A549 (cell line): ENCODE results near the gene APOL5. TPM values are rescaled to one million over a fixed set of nuclear protein-coding genes. Genes with fewer than 3 reads are reported as not detected.
"Not testable (repeated sequence)": the region's sequence is repeated elsewhere in the genome, so short reads cannot be mapped to it uniquely, and the experiment has no call there.

Experiments
- ATAC-seq, 2 experiments: fragments of 200-7000 bp in 1 of 2; fragments of >200 bp in 1 of 2; cut with Nextera tagmentation in 1 of 2; cut with Tn5 transposase in 1 of 2; 3 replicates each; pipeline versions ENCODE4 v1.8.0 to v1.9.1; 2018 to 2020; ENCODE audit warnings: mild to moderate bottlenecking in 1 of 2, moderate library complexity in 1 of 2
- CTCF ChIA-PET: fragments of 300-600 bp; sonication (Branson Sonifier 250); formaldehyde crosslinking; extraction: SDS; loops from one replicate; lab custom pipeline; 2021; ENCODE audit warnings: antibody characterized with exemption, inconsistent platforms; lab: Yijun Ruan, JAX
- POLR2A ChIA-PET: fragments of 350-600 bp; formaldehyde crosslinking; extraction: SDS; loops from one replicate; lab custom pipeline; 2021; ENCODE audit warnings: antibody characterized with exemption, inconsistent platforms; lab: Yijun Ruan, JAX
- DNase-seq, 2 experiments: peaks; one replicate each; pipeline versions ENCODE4 v3.0.0 to v3.0.0-alpha.2; 2011 to 2016; ENCODE audit warnings: low read depth in 1 of 2, low spot score in 1 of 2
- FAIRE-seq: peaks from 2 replicates; lab custom pipeline; 2011; peaks lifted over from hg19 to GRCh38; lab: Jason Lieb, UNC
- H3K27ac ChIP-seq, 2 experiments: fragments of >200 bp; sonication (Bioruptor Twin); formaldehyde crosslinking; 3 replicates each; pipeline ENCODE4 v1.5.1; 2016 to 2017
- H3K4me1 ChIP-seq: fragments of >200 bp; sonication (Bioruptor Twin); formaldehyde crosslinking; 3 replicates; pipeline ENCODE4 v1.6.1; 2016
- H3K4me2 ChIP-seq: fragments of >200 bp; sonication (Bioruptor Twin); formaldehyde crosslinking; 3 replicates; pipeline ENCODE4 v1.6.1; 2016
- H3K4me3 ChIP-seq: fragments of >200 bp; sonication (Bioruptor Twin); formaldehyde crosslinking; 3 replicates; pipeline ENCODE4 v1.5.1; 2016
- H3K9me3 ChIP-seq: fragments of >200 bp; sonication (Bioruptor Twin); formaldehyde crosslinking; 3 replicates; pipeline ENCODE4 v1.6.1; 2016
- ATOH8 ChIP-seq: fragments of 250-450 bp; sonication (Bioruptor Pico); IDR thresholded peaks from 2 replicates; pipeline ENCODE4 v1.5.0; 2020; ENCODE audit warnings: low read depth, mild to moderate bottlenecking, moderate library complexity
- CBX2 ChIP-seq: fragments of 200-600 bp; sonication (generic); IDR thresholded peaks from 2 replicates; pipeline ENCODE4 v1.6.1; 2016; ENCODE audit warnings: low read depth, mild to moderate bottlenecking, borderline replicate concordance
- CBX8 ChIP-seq: fragments of 200-600 bp; sonication (generic); IDR thresholded peaks from 2 replicates; pipeline ENCODE4 v1.6.1; 2016
- CEBPB ChIP-seq, 2 experiments: fragments of >200 bp in 1 of 2; sonication (Bioruptor Twin) in 1 of 2; formaldehyde crosslinking in 1 of 2; IDR thresholded peaks; 2 replicates each; pipeline ENCODE4 v1.6.1; 2012 to 2016
- EHF ChIP-seq: fragments of 250-450 bp; sonication (Bioruptor Pico); IDR thresholded peaks from 2 replicates; pipeline ENCODE4 v1.5.0; 2020; ENCODE audit warnings: mild to moderate bottlenecking
- ELK1 ChIP-seq: fragments of 150-350 bp; IDR thresholded peaks from 2 replicates; pipeline ENCODE4 v1.6.1; 2014; ENCODE audit warnings: low read depth, mild to moderate bottlenecking, low read length
- FOSL2 ChIP-seq, 2 experiments: fragments of 450-650 bp in 1 of 2; fragments of >200 bp in 1 of 2; sonication (Bioruptor Twin) in 1 of 2; formaldehyde crosslinking; IDR thresholded peaks; 2 replicates each; pipeline versions ENCODE4 v1.5.0 to v1.6.1; 2016 to 2020; ENCODE audit warnings: mild to moderate bottlenecking in 1 of 2, moderate library complexity in 1 of 2
- FOXS1 ChIP-seq: fragments of 250-450 bp; sonication (Bioruptor Pico); IDR thresholded peaks from 2 replicates; pipeline ENCODE4 v1.5.0; 2020; ENCODE audit warnings: mild to moderate bottlenecking, moderate library complexity
- HDAC2 ChIP-seq: fragments of 200-600 bp; sonication (generic); IDR thresholded peaks from 2 replicates; pipeline ENCODE4 v1.6.1; 2016
- HEYL ChIP-seq: fragments of 250-450 bp; sonication (Bioruptor Pico); IDR thresholded peaks from 2 replicates; pipeline ENCODE4 v1.8.0; 2021; ENCODE audit warnings: mild to moderate bottlenecking, moderate library complexity
- HMGXB4 ChIP-seq: fragments of 250-450 bp; sonication (Bioruptor Pico); IDR thresholded peaks from 2 replicates; pipeline ENCODE4 v1.5.0; 2021; ENCODE audit warnings: mild to moderate bottlenecking, moderate library complexity, borderline replicate concordance
- HOXB5 ChIP-seq: fragments of 250-450 bp; sonication (Bioruptor Pico); IDR thresholded peaks from 2 replicates; pipeline ENCODE4 v1.5.0; 2020; ENCODE audit warnings: mild to moderate bottlenecking, moderate library complexity
- JUN ChIP-seq, 2 experiments: fragments of >200 bp; sonication (Bioruptor Twin); formaldehyde crosslinking; IDR thresholded peaks; 2 replicates in 1 of 2; 3 replicates in 1 of 2; pipeline ENCODE4 v1.6.1; 2016 to 2017
- KDM5A ChIP-seq: fragments of 200-600 bp; sonication (generic); IDR thresholded peaks from 2 replicates; pipeline ENCODE4 v1.6.1; 2016; ENCODE audit warnings: antibody characterized with exemption, mild to moderate bottlenecking
- MAFK ChIP-seq: fragments of 450-650 bp; IDR thresholded peaks from 2 replicates; pipeline ENCODE4 v1.6.1; 2014; ENCODE audit not compliant: partially characterized antibody
- MAX ChIP-seq: IDR thresholded peaks from 2 replicates; pipeline ENCODE4 v1.6.1; 2012
- NFE2L2 ChIP-seq: fragments of 150-350 bp; conservative IDR thresholded peaks from 2 replicates; pipeline ENCODE4 v1.6.1; 2014; ENCODE audit warnings: low read length
- NPAS2 ChIP-seq: fragments of 250-450 bp; sonication (Bioruptor Pico); IDR thresholded peaks from 2 replicates; pipeline ENCODE4 v1.8.0; 2022; ENCODE audit warnings: mild to moderate bottlenecking, moderate library complexity, borderline replicate concordance
- NR3C1 ChIP-seq: fragments of >200 bp; sonication (Bioruptor Twin); formaldehyde crosslinking; IDR thresholded peaks from 3 replicates; pipeline ENCODE4 v1.6.1; 2017
- PHF8 ChIP-seq: fragments of 200-600 bp; sonication (generic); IDR thresholded peaks from 2 replicates; pipeline ENCODE4 v1.6.1; 2016; ENCODE audit warnings: low read depth, mild to moderate bottlenecking, antibody characterized with exemption, moderate library complexity, borderline replicate concordance
- POLR2A ChIP-seq: IDR thresholded peaks from 2 replicates; pipeline ENCODE4 v1.6.1; 2012; ENCODE audit warnings: mild to moderate bottlenecking, low read length
- POLR2AphosphoS2 ChIP-seq: conservative IDR thresholded peaks from 2 replicates; pipeline ENCODE4 v1.6.1; 2012; ENCODE audit warnings: low read length, improper control_type of control experiment, inconsistent platforms
- RAD21 ChIP-seq, 2 experiments: fragments of >200 bp in 1 of 2; sonication (Bioruptor Twin) in 1 of 2; formaldehyde crosslinking in 1 of 2; IDR thresholded peaks in 1 of 2; conservative IDR thresholded peaks in 1 of 2; 2 replicates in 1 of 2; 3 replicates in 1 of 2; pipeline ENCODE4 v1.6.1; 2012 to 2018; ENCODE audit warnings: inconsistent platforms in 1 of 2
- RCOR1 ChIP-seq: fragments of 150-350 bp; IDR thresholded peaks from 2 replicates; pipeline ENCODE4 v1.6.1; 2014; ENCODE audit warnings: antibody characterized with exemption, low read length, low read depth
- RFX5 ChIP-seq: fragments of 450-650 bp; IDR thresholded peaks from 2 replicates; pipeline ENCODE4 v1.7.1; 2014; ENCODE audit warnings: antibody characterized with exemption, mild to moderate bottlenecking, moderate library complexity
- SMC3 ChIP-seq: fragments of >200 bp; sonication (Bioruptor Twin); formaldehyde crosslinking; IDR thresholded peaks from 3 replicates; pipeline ENCODE4 v1.6.1; 2018; ENCODE audit warnings: inconsistent platforms
- SREBF2 ChIP-seq: fragments of 450-650 bp; IDR thresholded peaks from 2 replicates; pipeline ENCODE4 v1.6.1; 2014; ENCODE audit warnings: mild to moderate bottlenecking, moderate library complexity
- TFCP2L1 ChIP-seq: fragments of 250-450 bp; sonication (Bioruptor Pico); IDR thresholded peaks from 2 replicates; pipeline ENCODE4 v1.5.0; 2021; ENCODE audit warnings: mild to moderate bottlenecking
- ZC3H11A ChIP-seq: fragments of 450-650 bp; IDR thresholded peaks from 2 replicates; pipeline ENCODE4 v1.6.1; 2014; ENCODE audit warnings: antibody characterized with exemption, mild to moderate bottlenecking
- ZFP36 ChIP-seq: fragments of 450-650 bp; IDR thresholded peaks from 2 replicates; pipeline ENCODE4 v1.6.1; 2014; ENCODE audit warnings: borderline replicate concordance; ENCODE audit not compliant: partially characterized antibody
- ZNF302 ChIP-seq: fragments of 250-450 bp; sonication (Bioruptor Pico); IDR thresholded peaks from 2 replicates; pipeline ENCODE4 v1.9.0; 2021; ENCODE audit warnings: inconsistent platforms, mild to moderate bottlenecking, moderate library complexity
- ZSCAN20 ChIP-seq: fragments of 250-450 bp; sonication (Bioruptor Pico); IDR thresholded peaks from 2 replicates; pipeline ENCODE4 v1.8.0; 2022; ENCODE audit warnings: mild to moderate bottlenecking, moderate library complexity
- WGBS: methylation state at CpG from one replicate; pipeline ENCODE4 v1.1.6; 2017; ENCODE audit errors: missing lambda C conversion rate; 5-methylcytosine and 5-hydroxymethylcytosine counted together
- polyA plus RNA-seq, 4 experiments: library from polyadenylated mRNA; depleted of rRNA in 3 of 4; stranded (reverse); fragments of >200 nt; fragmentation: RNase III in 1 of 4; extraction: RNeasy Plus Mini Kit Qiagen cat#74134 plus additional on column Dnase treatment in 1 of 4; gene quantifications; 2 replicates in 3 of 4; 3 replicates in 1 of 4; pipeline ENCODE4 v1.2.3, GENCODE V29; 2011 to 2017

Gene APOL5
- polyA plus RNA-seq, 2 of the 4 experiments (the other 2 are of a cell fraction), result not detected

GRCh38 chr22:35690001-35690400 lies 27.7 kb upstream of the APOL5 start:
- ChIA-PET CTCF (interaction anchor here (1.1 kb wide), 1 partner anchor 259 kb away, joined by 3 read pairs; no protein-coding TSS in a partner anchor), POLR2A (no interaction called here)
- no peak overlapping the region for H3K4me2 ChIP-seq
- ATAC-seq (no peak), DNase-seq (no peak), FAIRE-seq (no peak)
- H3K4me3 ChIP-seq, result no peak overlapping the region
- H3K9me3 ChIP-seq, result no peaks in the 10 kb centered on the region
- H3K27ac ChIP-seq, result no peak overlapping the region
- TF ChIP-seq ZC3H11A, result no peak
- TF ChIP-seq SREBF2, result no peak
- TF ChIP-seq CBX8, result no peak
- TF ChIP-seq POLR2AphosphoS2, result no peak
- TF ChIP-seq HOXB5 (CRISPR knock-in tag), result no peak
- no peak for TF ChIP-seq ELK1
- no peak for TF ChIP-seq POLR2A
- TF ChIP-seq CEBPB (IDR thresholded peaks at IDR 0.05), result no peak
- no peak for TF ChIP-seq MAX
- no peak for TF ChIP-seq ZNF302 (CRISPR knock-in tag)
- no peak for TF ChIP-seq NR3C1
- TF ChIP-seq KDM5A, result no peak
- TF ChIP-seq ZFP36, result no peak
- TF ChIP-seq JUN (IDR thresholded peaks at IDR 0.05), result no peak
- TF ChIP-seq MAFK, result no peak
- TF ChIP-seq RFX5, result no peak
- TF ChIP-seq FOSL2 (IDR thresholded peaks at IDR 0.05), result no peak
- TF ChIP-seq FOSL2 (CRISPR knock-in tag; IDR thresholded peaks at IDR 0.05), result no peak
- TF ChIP-seq CBX2, result no peak
- 83% methylated on average over 1 of the region's 1 CpG for WGBS
- H3K4me1 ChIP-seq, result no peaks in the 10 kb centered on the region

GRCh38 chr22:35695202-35695601 lies 22.5 kb upstream of the APOL5 start:
- ATAC-seq (no peak), DNase-seq (no peak), FAIRE-seq (no peak)
- WGBS, result 71% methylated on average over 10 of the region's 13 CpGs
- Histone ChIP-seq H3K4me3 (no peak overlapping the region), H3K9me3 (no peaks in the 10 kb centered on the region), H3K27ac (no peak overlapping the region), H3K4me1 (no peaks in the 10 kb centered on the region), H3K4me2 (no peak overlapping the region)
- ChIA-PET CTCF (no interaction called here), POLR2A (no interaction called here)
- no peak for TF ChIP-seq ATOH8 (CRISPR knock-in tag)
- no peak for TF ChIP-seq ZC3H11A
- no peak for TF ChIP-seq RAD21 (conservative IDR thresholded peaks at IDR 0.05 in 1 of 2, IDR thresholded peaks at IDR 0.05 in 1 of 2)
- no peak for TF ChIP-seq NPAS2 (CRISPR knock-in tag)
- TF ChIP-seq HDAC2, result no peak
- TF ChIP-seq TFCP2L1 (CRISPR knock-in tag), result no peak

- no peaks in the 10 kb centered on the region for H3K4me1 ChIP-seq
- POLR2A ChIA-PET, result no interaction called here
- no peak for FAIRE-seq
- TF ChIP-seq EHF (CRISPR knock-in tag), result no peak
- no peak for TF ChIP-seq RAD21 (conservative IDR thresholded peaks at IDR 0.05 in 1 of 2, IDR thresholded peaks at IDR 0.05 in 1 of 2)
- TF ChIP-seq PHF8, result no peak
- TF ChIP-seq FOXS1, result no peak
- TF ChIP-seq SMC3, result no peak
- TF ChIP-seq HMGXB4 (CRISPR knock-in tag), result no peak
- TF ChIP-seq HEYL, result no peak
- no peak for TF ChIP-seq TFCP2L1 (CRISPR knock-in tag)
- TF ChIP-seq RCOR1, result no peak
- no peak for TF ChIP-seq HDAC2
- no peak for TF ChIP-seq POLR2A
- TF ChIP-seq NFE2L2, result no peak
- no peak for TF ChIP-seq ZSCAN20 (CRISPR knock-in tag)
- TF ChIP-seq, all 56 proteins: peak for 0
- H3K27ac ChIP-seq, result no peak overlapping the region
- no peak overlapping the region for H3K4me3 ChIP-seq
- DNase-seq (no peak), ATAC-seq (no peak)
- H3K4me2 ChIP-seq, result no peak overlapping the region
- no peaks in the 10 kb centered on the region for H3K9me3 ChIP-seq
- CTCF ChIA-PET, result no interaction called here
- 63% methylated on average over 13 of the region's 14 CpGs for WGBS
These were observed 20.5 kb upstream of the APOL5 start for GRCh38 chr22:35697142-35697541.

GRCh38 chr22:35699852-35700251 lies 17.8 kb upstream of the APOL5 start:
- DNase-seq, CTCF ChIA-PET, H3K4me3 ChIP-seq, ATAC-seq, FAIRE-seq, H3K9me3 ChIP-seq, H3K27ac ChIP-seq, H3K4me1 ChIP-seq, POLR2A ChIA-PET, H3K4me2 ChIP-seq: not testable (repeated sequence)
- 70% methylated on average over 6 of the region's 6 CpGs for WGBS
